HPDE6-E6E7 (cell line): ENCODE measurements around the gene FLYWCH1.

ENCODE experiments used
- DNase-seq: peaks from one replicate; pipeline ENCODE4 v3.0.0; 2011; ENCODE audit warnings: missing footprints; ENCODE audit errors: extremely low spot score

The FLYWCH1 gene

DNA sequence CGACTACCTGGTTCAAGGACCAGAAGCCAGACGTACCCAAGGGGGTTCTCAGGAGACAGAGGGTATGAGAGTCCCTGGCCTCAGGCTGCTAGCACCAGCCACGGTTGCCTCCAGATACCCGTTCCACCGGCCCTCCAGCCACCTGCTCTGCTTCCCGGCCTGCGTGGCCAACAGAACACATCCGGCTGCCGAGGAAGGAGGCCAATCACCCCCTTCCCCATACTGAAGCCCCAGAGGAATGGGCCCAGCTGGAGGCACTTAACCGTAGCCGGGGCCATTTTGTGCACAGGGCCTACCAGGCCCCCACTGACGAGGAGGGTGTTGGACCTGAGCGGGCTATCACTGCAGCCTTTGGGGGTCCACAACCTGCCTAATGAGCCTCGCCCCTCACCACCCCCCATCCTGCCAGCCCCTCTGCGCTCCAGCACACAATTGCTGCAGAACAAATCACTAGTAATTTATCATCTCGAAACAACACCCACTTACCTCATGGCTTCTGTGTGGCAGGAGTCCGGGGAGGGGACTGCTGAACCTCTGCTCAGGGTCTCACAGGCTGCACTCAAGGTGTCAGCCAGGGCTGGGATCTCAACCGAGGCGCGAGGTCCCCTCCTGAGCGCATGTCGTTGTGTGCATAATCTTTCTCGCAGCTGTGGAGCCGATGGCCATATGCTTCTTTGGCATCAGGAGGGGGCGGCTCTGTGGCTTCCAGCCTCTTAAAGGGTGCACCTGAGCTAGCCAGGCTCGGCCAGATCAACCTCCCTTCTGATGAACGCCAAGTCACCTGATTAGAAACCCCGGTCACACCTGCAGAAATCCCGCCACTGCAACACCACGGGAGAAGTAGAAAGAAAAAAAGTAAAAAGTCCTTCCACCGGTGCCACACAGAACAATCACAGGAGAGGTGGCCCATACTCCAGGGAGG, 42.2 kb downstream of the FLYWCH1 start:
- no peak for DNase-seq

DNA sequence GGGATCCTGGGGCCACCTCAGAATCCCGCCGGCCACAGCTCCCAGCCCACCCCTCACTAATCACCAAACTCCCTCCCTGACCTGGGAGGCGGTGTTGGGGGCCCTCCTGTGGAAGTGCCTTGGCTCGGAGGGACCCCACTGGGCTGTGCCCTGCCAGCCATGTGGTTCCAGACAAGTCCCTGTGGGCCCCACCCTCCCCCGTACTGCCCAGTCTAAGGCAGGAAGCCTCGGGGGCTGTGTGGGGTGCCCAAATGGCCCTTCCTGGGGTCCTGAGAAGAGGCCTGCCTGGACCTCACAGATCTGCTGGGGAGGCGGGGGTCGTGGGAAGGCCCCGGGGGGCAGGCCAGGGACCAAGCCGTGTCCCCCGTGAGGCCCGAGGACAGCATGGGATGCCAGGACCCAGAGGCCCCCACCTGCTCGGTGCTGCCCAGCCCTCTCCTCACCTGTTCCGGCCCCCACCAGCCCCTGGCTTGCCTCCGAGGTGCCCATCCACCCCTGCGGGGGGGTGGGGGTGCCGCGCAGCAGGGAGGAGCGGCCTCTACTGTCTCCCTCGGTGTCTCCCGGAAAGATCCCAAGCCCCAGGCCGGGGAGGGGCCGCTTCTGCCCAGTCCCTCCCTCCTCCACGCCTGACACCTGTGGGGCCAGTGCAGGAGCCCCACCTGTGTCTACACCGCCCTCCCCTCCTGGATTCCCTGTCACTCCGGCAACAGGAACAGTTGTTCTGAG, 43.1 kb downstream of the FLYWCH1 start:
- no peak for DNase-seq

DNA sequence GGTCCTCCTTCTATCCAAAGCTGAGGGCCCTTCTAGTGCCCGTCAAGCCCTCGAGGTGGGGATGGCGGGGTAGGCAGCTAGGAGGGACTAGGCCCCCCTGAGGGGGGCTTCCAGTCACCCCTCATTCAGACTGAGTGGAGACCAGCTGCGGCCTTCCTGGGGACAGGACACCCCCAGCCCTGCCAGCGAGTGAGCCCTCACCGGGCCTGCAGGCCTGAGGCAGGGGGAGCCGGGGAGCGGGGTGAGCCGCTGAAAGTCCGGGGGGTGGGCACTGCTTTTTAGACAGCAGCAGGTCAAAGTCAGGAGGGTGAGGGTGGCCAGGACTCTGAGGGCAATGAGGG, 43.7 kb downstream of the FLYWCH1 start:
- DNase-seq: no peak

DNA sequence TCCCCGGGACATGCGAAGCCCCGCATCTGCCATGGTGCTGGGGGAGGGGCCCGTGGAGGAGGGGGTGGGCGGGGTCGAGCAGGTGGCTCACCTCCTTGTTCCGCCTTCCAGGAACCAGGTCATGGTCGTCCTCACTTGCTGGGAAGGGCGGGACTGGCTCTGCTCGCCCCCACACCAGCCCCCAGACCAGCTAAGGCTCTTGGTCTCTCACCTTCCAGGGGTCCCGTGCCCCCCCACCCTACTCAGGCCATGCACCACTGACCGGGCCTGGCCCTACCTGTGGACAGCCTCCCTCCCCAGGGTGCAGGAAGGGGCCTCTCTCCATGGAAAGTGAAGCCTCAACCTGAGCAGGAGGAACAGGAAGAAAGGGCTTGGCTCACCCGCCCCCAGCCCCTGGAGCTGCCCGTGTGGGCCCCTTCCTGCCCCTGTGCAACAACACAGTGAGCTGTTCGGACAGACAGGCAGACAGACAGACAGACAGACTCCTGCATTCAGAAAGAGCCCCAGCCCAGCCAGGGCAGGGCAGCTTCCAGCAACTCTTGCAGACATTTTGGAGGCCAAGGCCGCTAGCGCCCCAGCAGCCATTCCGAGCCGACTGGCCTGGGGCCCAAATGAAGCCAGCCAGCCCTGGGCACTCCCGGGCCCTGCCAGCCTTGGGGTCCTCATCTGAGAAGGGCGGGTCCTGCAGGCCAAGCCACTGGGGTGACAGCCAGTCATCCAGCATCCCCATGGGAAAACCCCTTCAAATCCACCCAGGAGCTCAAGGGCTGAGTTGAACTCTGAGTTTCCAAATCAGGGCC, 44.2 kb downstream of the FLYWCH1 start:
- DNase-seq: no peak

DNA sequence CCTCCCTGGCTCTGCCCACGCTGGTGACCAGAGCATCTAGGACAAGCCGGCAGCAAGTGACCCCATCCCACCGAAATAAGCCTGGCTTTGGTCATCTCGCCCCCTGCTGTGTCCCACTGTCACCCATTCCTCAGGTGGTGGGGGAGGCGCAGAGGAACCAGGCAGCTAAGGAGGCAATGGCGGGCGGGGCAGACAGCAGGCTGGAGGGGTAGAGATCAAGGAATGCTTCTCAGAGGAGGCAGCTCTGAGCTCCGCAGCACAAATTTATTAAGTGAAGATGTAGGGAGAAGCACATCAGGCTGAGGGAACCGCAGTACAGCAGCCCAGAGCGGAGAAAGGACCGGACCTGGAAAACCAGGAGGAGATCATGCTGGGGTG, 44.8 kb downstream of the FLYWCH1 start:
- no peak for DNase-seq

DNA sequence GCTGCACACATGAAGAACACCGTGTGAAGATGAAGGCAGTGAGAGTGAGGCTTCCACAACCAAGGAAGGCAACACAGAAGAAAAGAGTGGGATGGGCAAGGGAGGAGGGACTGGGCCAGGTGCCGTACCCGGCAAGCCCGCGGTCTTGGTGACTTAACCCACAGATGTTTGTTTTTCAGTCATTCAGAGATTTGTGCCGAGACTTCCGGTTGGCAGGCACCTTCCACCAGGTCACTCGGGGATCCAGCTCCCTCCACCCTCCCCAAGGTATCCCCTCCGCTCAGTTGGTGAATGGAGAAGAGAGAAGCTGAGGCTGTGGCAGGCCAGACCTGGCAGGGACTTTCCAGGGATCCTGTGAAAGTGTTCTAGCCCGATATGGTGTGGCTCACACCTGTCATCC, 47.5 kb downstream of the FLYWCH1 start:
- no peak for DNase-seq

DNA sequence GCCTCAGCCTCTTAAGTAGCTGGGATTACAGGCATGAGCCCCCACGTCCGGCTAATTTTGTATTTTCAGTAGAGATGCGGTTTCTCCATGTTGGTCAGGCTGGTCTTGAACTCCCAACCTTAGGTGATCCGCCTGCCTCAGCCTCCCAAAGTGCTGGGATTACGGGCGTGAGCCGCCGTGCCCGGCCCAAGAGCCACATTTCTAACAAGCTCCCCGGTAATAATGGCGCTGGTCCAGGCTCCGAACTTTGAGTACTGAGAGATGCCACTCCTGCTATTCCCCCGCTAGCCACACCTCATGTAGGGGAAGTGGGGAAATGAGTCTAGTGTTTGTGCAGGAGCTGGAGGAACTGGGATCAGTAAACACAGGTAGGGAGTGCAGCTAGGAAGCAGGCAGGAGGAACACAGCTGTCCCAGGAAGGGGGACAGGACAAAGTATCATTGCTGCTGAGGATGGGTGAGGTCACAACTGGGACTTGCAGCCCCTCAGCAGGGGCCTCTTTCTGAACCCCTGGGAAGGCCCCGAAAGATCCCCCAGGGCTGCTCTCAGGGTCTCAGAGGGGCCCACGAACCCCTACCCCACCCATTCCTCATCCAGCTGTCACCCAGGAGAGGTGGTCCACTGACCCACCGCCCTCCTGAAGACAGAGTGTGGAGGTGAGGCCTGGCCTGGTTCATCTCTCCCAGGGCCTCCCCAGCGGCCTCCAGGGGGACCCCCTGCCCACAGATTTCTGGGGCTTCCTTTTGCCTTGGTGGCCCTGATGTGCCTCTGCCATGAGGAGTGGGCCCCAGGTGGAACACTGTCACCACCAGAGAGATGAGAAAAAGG, 48.7 kb downstream of the FLYWCH1 start:
- no peak for DNase-seq

DNA sequence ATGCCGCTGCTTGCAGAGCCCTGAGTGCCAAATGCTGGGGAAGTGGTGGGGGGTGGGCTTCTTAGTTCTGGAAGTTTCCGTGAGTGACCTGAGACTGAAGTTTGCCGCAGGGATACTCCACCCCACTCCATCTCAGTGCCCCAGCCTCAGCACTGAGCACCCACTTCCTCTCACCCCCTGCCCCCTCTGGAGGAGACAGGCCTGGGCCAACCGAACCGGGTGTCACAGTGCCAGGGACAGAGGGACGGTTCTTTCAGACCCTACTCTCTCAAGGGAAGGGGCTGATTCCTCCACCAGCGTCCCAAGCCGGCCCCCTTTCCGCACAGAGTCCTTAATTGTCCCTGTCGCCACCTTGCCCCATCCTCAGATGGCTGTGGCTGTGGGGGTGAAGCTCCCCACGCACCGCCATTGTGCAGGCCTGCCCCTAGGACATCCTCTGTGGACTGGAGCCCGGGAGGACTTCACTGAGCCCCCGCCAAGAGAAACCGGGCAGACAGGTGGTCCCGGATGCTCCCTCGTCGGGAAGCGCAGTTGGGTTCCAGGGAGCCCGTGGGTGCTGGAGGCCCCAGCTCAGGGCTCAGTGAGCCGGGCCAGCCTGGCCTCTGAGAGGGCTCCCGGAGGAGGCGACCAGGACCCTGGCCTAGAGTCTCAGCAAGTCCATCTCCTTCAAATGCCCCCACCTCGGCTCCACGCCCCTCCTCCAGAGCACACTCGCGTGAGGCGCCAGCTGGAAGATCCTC, 50.8 kb downstream of the FLYWCH1 start:
- DNase-seq: no peak

DNA sequence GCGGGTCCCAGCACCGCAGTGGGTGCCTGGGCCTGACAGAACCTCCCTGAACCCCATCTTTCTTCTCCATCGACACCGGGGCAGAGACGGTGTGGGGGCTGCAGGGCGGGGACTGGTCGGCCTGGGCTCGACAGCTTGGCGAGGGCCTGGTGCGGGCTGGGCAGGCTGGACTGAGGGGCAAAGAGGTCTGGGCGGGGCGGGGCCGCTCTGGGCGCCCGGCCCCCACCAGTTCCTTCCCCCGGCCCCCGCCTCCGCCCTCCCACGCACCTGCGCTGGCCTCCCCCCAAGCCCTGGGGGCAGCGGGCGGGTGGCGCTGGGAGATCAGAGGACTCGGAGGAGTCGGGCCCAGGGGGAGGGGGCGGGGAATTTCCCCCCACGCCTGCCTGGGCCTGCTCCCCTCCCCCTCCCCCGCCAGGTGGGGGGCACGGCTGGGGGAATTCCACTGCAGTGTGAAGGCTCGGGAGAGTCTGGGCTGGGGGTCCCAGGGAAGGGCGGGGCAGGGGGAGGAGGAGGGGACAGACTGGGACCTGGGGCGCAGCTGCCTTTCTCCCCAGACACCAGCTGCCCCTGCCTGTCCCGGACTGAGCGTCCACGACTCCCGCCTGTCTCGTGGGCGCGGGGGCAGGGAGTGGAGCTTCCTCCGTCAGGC, 51.5 kb downstream of the FLYWCH1 start:
- no peak for DNase-seq

DNA sequence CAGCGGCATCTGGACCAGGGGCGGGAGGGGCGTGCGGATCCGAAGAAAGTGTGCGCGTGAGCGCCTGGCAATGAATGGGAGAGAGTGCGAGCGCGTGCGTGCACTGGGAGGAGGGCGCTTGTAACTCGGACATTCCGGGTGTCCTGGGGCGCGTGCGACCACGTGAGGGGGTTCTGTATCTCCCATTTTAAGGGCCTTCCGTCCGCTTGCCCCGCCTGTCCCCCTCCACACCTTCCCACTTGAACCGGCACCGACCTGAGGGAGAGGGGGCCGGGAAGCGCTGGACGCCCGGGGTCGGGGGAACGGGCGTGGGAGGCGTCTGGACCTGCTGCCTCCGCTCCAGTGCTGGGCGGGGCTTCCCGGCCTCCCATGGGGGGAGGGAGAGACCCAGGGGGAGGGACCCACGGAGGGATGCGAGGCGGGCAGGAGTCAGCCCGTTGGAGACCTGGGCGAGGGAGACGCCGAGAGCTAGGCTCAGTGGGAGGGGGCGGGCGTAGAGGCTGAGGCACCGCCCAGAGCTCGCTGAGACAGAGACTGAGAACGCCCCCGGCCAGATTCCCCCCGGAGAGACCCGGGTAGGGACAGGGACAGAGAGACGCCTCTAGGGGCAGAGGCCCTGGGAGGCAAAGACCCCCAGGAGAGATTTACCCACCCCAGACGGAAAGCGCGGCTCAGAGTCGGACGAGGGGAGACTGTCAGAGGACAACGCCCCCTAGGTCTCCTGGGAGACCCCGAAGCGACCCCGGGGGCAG, 52.2 kb downstream of the FLYWCH1 start, which contains the start of gene KREMEN2:
TSS of gene KREMEN2 (plus strand) at position 553 of the 752 bp plus-strand sequence. CDS start 246 bp downstream, outside the sequence.
- DNase-seq: peak; percentile 84

DNA sequence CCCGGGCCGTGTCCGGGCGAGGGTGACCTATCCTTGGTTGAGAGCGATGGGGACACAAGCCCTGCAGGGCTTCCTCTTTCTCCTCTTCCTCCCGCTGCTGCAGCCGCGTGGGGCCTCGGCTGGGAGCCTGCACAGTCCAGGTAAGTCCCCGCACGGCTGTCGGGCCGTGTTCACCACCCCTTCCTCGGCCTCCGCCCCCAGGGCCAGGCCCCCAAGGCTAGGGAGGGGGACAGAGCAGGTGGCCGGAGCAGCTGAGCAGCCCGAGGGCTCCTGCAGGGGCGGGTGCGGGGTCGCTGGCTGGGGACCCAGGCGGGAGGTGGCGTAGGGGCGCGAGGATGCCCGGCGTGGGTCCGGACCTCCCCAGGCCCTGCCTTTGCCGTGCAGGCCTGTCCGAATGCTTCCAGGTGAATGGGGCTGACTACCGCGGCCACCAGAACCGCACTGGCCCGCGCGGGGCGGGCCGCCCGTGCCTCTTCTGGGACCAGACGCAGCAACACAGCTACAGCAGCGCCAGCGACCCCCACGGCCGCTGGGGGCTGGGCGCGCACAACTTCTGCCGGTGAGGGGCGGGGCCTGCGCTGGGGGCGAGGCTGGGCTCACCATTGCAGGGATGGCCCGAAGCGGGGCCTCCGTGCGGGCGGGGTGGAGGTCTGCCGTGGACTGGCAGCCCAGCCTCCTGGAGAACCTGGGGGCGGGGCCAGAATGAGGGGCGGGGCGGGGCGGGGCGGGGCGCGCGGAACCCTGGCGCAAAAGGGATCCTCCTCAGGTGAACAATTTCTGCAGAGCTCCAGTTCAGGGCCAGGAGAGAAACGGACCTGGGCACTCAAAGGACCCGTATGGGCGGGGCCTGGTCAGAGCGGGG, 53.0 kb downstream of the FLYWCH1 start:
- peak; percentile 87 for DNase-seq

DNA sequence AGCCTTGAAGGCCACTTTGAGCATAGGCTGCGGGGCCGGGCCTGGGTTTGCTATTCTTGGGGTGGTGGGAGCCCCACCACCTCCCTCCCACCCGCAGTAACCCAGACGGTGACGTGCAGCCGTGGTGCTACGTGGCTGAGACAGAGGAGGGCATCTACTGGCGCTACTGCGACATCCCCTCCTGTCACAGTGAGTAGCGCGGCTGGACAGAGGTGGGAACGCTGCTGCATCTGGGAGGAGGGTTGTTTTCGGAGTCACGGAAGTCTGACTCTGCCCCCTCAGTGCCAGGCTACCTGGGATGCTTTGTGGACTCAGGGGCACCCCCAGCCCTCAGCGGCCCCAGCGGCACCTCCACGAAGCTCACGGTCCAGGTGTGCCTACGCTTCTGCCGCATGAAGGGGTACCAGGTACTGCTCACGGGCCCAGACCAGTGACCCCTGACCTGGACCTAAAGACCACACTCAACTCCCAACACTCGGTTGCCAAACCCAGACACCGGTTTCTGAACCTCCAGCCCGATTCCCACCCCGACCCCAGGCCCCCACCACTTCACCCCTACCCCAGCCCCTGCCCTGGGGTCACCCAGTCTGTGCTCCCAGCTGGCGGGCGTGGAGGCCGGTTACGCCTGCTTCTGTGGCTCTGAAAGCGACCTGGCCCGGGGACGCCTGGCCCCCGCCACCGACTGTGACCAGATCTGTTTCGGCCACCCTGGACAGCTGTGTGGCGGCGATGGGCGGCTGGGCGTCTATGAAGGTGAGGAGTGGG, 54.5 kb downstream of the FLYWCH1 start:
- DNase-seq: no peak

DNA sequence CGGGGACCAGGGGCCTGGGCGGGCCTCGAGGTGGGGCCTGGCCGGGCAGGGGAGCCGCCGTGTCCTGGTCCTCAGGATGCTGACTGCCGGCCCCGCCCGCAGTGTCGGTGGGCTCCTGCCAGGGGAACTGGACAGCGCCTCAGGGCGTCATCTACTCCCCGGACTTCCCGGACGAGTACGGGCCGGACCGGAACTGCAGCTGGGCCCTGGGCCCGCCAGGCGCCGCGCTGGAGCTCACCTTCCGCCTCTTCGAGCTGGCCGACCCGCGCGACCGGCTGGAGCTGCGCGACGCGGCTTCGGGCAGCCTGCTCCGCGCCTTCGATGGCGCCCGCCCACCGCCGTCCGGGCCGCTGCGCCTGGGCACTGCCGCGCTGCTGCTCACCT, 55.1 kb downstream of the FLYWCH1 start:
- DNase-seq: no peak

DNA sequence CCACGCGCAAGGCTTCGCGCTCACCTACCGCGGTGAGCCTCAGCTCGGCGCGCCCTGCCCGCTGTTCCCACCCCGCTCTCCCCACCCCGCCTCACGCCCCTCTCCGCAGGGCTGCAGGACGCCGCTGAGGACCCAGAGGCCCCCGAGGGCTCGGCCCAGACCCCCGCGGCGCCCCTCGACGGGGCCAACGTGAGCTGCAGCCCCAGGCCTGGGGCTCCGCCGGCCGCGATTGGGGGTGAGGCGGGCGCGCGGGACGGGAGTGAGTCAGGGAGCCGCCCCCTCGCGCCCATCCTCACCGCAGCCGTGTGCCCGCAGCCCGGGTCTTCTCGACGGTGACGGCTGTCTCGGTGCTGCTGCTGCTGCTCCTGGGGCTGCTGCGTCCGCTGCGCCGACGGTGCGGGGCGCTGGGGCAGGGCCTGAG, 55.5 kb downstream of the FLYWCH1 start:
- no peak for DNase-seq

DNA sequence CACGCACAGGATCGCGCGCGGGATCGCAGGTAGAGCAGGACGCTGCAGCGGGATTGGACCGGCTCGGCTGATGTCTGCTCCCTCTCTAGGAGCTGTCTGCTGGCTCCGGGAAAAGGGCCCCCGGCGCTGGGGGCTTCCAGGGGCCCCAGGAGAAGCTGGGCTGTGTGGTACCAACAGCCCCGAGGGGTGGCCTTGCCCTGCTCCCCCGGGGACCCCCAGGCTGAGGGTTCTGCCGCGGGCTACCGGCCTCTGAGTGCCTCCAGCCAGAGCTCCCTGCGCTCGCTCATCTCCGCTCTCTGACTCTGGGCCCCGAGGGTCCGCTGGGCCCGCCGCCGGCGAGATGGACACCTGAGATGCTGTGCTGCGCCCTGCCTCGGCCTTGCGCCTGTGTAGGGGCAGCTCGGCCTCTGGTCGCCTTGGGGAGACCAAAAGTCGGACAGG, 56.0 kb downstream of the FLYWCH1 start:
- no peak for DNase-seq

DNA sequence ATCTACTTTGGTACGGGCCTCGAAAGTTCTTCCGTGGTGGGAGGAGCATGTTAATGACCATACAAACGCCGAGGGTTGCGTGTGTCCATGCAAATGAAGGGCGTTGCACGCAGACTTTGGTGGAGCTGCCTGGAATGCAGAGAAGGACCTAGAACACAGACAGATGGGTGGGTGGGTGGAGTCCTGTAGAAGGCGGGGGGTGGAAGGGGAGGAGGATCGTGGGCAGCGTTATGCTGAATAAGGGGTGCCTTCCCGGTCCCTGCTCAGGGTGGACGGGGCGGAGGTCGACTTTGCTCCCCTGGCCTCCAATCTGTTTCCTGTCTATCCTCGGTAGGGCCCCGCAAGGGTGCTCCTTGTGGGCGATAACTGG, 56.6 kb downstream of the FLYWCH1 start:
- DNase-seq: no peak

DNA sequence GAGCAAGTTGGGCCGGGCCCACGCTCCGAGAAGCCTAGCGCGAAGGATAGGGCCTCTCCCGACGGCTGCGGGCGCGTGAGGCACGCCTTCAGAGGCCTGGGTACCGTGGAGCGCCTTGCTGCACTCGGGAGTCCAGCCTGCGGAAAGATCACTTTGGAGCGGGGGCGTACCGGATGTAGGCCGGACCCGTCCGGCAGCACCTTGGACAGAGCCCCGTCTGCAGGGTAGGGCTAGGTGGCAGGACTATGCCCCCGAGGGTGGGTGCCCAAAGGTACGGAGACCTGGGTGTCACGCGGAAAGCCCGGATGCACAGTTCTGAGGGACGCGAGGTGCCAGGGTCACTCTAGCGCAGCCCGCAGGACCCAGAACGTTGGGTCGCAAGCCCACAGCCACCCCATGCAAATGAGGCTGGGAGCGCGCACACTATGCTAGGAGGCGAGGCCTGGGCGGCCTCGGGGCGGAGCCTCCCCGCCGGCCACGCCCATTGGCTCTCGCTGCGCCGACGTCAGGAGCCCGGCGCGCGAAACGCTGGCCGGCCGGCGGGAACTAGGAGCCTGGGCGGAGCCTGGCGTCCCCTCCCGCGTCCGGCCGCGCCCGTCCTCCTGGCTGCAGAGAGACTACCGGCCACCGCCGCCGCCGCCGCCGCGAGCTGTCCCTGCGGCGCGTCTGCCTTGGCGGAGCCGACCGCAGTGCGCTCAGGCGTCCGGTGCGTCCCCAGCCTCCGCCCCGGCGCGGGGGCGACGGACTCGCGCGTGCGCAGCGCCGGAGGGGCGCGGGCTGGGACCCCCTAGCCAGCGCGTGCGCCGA, 57.2 kb downstream of the FLYWCH1 start, which contains the start of gene PAQR4:
TSS of gene PAQR4 (plus strand) at position 611 of the 807 bp plus-strand sequence. CDS start 327 bp downstream, outside the sequence.
- DNase-seq: peak; percentile 81
